SK-N-SH (cell line): Measurements from ENCODE around the gene RAB3IP. TPM values are rescaled to one million over a fixed set of nuclear protein-coding genes. Genes with fewer than 3 reads are reported as not detected.

Source experiments
- CTCF ChIA-PET: fragments of 300-600, 350-600 bp; formaldehyde crosslinking; extraction: SDS; loops from one replicate; lab custom pipeline; 2021; lab: Yijun Ruan, JAX
- POLR2A ChIA-PET: fragments of 350-600 bp; sonication (Branson Sonifier 250); formaldehyde crosslinking; extraction: SDS; loops from one replicate; lab custom pipeline; 2020; ENCODE audit warnings: antibody characterized with exemption, inconsistent platforms; lab: Yijun Ruan, JAX
- DNase-seq: peaks from one replicate; pipeline ENCODE4 v3.0.0; 2012
- H2AFZ ChIP-seq: fragments of 200-600 bp; sonication (generic); 2 replicates; pipeline ENCODE4 v1.8.1; 2016; ENCODE audit warnings: antibody characterized with exemption, mild to moderate bottlenecking, low read depth
- H3F3A ChIP-seq: fragments of 200-600 bp; sonication (generic); replicated peaks from 2 replicates; pipeline ENCODE3; 2016; ENCODE audit warnings: antibody characterized with exemption, mild to moderate bottlenecking; ENCODE audit not compliant: insufficient read depth
- H3K27ac ChIP-seq, 2 experiments: fragments of 200-500 bp in 1 of 2; fragments of 200-600 bp in 1 of 2; sonication (Bioruptor generic) in 1 of 2; sonication (generic), shearing (Covaris generic) in 1 of 2; 2 replicates each; pipeline versions ENCODE4 v1.5.1 to v1.6.1; 2014 to 2016; ENCODE audit warnings: low read depth in 2 of 2, inconsistent platforms in 1 of 2, low read length in 1 of 2, mild to moderate bottlenecking in 1 of 2, mixed read lengths in 1 of 2
- H3K27me3 ChIP-seq: fragments of 200-600 bp; sonication (generic), shearing (Covaris generic); 2 replicates; pipeline ENCODE4 v1.6.1; 2016; ENCODE audit warnings: mixed run types; ENCODE audit not compliant: insufficient read depth
- H3K36me3 ChIP-seq, 2 experiments: fragments of 200-500 bp in 1 of 2; fragments of 200-600 bp in 1 of 2; sonication (Bioruptor generic) in 1 of 2; sonication (generic) in 1 of 2; replicated peaks in 1 of 2; 2 replicates each; pipeline versions ENCODE3 to v1.5.1; 2014 to 2016; ENCODE audit warnings: low read length in 1 of 2, mild to moderate bottlenecking in 1 of 2; ENCODE audit not compliant: insufficient read depth in 2 of 2, control insufficient read depth in 1 of 2
- H3K4me1 ChIP-seq, 2 experiments: fragments of 200-500 bp in 1 of 2; fragments of 200-600 bp in 1 of 2; sonication (Bioruptor generic) in 1 of 2; sonication (generic), shearing (Covaris generic) in 1 of 2; 2 replicates each; pipeline versions ENCODE4 v1.5.1 to v1.6.1; 2014 to 2016; ENCODE audit warnings: low read depth in 1 of 2, low read length in 1 of 2, mixed run types in 1 of 2; ENCODE audit not compliant: insufficient read depth in 2 of 2, control insufficient read depth in 1 of 2
- H3K4me2 ChIP-seq: fragments of 200-600 bp; sonication (generic), shearing (Covaris generic); 2 replicates; pipeline ENCODE4 v1.6.1; 2017; ENCODE audit warnings: mixed run types
- H3K4me3 ChIP-seq, 2 experiments: fragments of 200-500 bp in 1 of 2; fragments of 200-600 bp in 1 of 2; sonication (Bioruptor generic) in 1 of 2; sonication (generic), shearing (Covaris generic) in 1 of 2; 2 replicates each; pipeline versions ENCODE4 v1.5.1 to v1.8.1; 2014 to 2016; ENCODE audit warnings: low read depth in 2 of 2, inconsistent platforms in 1 of 2, low read length in 1 of 2, mild to moderate bottlenecking in 1 of 2, mixed read lengths in 1 of 2, moderate library complexity in 1 of 2
- H3K79me2 ChIP-seq: fragments of 200-600 bp; sonication (generic); 2 replicates; pipeline ENCODE4 v1.8.1; 2017; ENCODE audit warnings: mild to moderate bottlenecking; ENCODE audit not compliant: insufficient read depth
- H3K9ac ChIP-seq: fragments of 200-600 bp; sonication (generic); 2 replicates; pipeline ENCODE4 v1.6.1; 2017; ENCODE audit warnings: mixed run types
- H3K9me2 ChIP-seq: fragments of 200-600 bp; sonication (generic); 2 replicates; pipeline ENCODE4 v1.6.1; 2017; ENCODE audit warnings: mixed run types
- H3K9me3 ChIP-seq: fragments of 200-600 bp; sonication (generic); 2 replicates; pipeline ENCODE4 v1.6.1; 2017; ENCODE audit warnings: mixed run types, mild to moderate bottlenecking, moderate library complexity
- H4K20me1 ChIP-seq: fragments of 200-600 bp; sonication (generic); 2 replicates; pipeline ENCODE4 v1.6.1; 2017; ENCODE audit warnings: mild to moderate bottlenecking, mixed run types; ENCODE audit not compliant: insufficient read depth
- CTCF ChIP-seq: fragments of 200-600 bp; sonication (generic); IDR thresholded peaks from 2 replicates; pipeline ENCODE4 v1.6.1; 2017; ENCODE audit warnings: antibody characterized with exemption, mild to moderate bottlenecking, moderate library complexity
- EP300 ChIP-seq, 2 experiments: IDR thresholded peaks; 2 replicates each; pipeline versions ENCODE4 v1.4.0 to v1.6.1; 2012; ENCODE audit warnings: borderline replicate concordance in 1 of 2, low read depth in 1 of 2, low read length in 1 of 2
- EZH2phosphoT487 ChIP-seq: fragments of 200-600 bp; sonication (generic); IDR thresholded peaks from 2 replicates; pipeline ENCODE4 v1.6.1; 2017; ENCODE audit warnings: low read depth, mixed run types, mild to moderate bottlenecking, antibody characterized with exemption, moderate library complexity, borderline replicate concordance
- FOSL2 ChIP-seq: IDR thresholded peaks from 2 replicates; pipeline ENCODE4 v1.4.0; 2012; ENCODE audit warnings: low read depth, mild to moderate bottlenecking, moderate library complexity, borderline replicate concordance
- FOXM1 ChIP-seq: IDR thresholded peaks from 2 replicates; pipeline ENCODE4 v1.4.0; 2012; ENCODE audit warnings: low read depth, mild to moderate bottlenecking
- GABPA ChIP-seq: IDR thresholded peaks from 2 replicates; pipeline ENCODE4 v1.4.0; 2012; ENCODE audit warnings: low read depth, mild to moderate bottlenecking
- GATA2 ChIP-seq: sonication (generic); formaldehyde crosslinking; IDR thresholded peaks from 2 replicates; pipeline ENCODE4 v1.5.0; 2020; ENCODE audit warnings: mild to moderate bottlenecking, missing genetic modification reagents
- IRF3 ChIP-seq: fragments of 150-350 bp; IDR thresholded peaks from 2 replicates; pipeline ENCODE4 v1.6.1; 2016; ENCODE audit warnings: mild to moderate bottlenecking, low read depth, low read length
- MAX ChIP-seq: IDR thresholded peaks from 2 replicates; pipeline ENCODE4 v1.4.0; 2012; ENCODE audit warnings: low read depth
- MEF2A ChIP-seq: IDR thresholded peaks from 2 replicates; pipeline ENCODE4 v1.4.0; 2012; ENCODE audit warnings: low read depth, borderline replicate concordance
- NRF1 ChIP-seq: IDR thresholded peaks from 2 replicates; pipeline ENCODE4 v1.6.1; 2012; ENCODE audit warnings: low read depth, mild to moderate bottlenecking, low read length
- POLR2AphosphoS5 ChIP-seq: IDR thresholded peaks from 2 replicates; pipeline ENCODE4 v1.6.1; 2012; ENCODE audit warnings: low read depth, low read length
- RAD21 ChIP-seq: IDR thresholded peaks from 2 replicates; pipeline ENCODE4 v1.6.1; 2012; ENCODE audit warnings: mild to moderate bottlenecking, low read length
- RFX5 ChIP-seq: IDR thresholded peaks from 2 replicates; pipeline ENCODE4 v1.6.1; 2012; ENCODE audit warnings: mild to moderate bottlenecking, improper control_type of control experiment, low read length
- RXRA ChIP-seq: IDR thresholded peaks from 2 replicates; pipeline ENCODE4 v1.4.0; 2012; ENCODE audit warnings: low read depth, mild to moderate bottlenecking, borderline replicate concordance
- TAF1 ChIP-seq: IDR thresholded peaks from 2 replicates; pipeline ENCODE4 v1.6.1; 2012; ENCODE audit warnings: low read depth, mild to moderate bottlenecking, low read length, moderate library complexity, borderline replicate concordance
- TCF12 ChIP-seq: IDR thresholded peaks from 2 replicates; pipeline ENCODE4 v1.4.0; 2012
- TEAD4 ChIP-seq: IDR thresholded peaks from 2 replicates; pipeline ENCODE4 v1.4.0; 2012; ENCODE audit warnings: mild to moderate bottlenecking, borderline replicate concordance; ENCODE audit not compliant: insufficient read depth
- ZBTB33 ChIP-seq: IDR thresholded peaks from 2 replicates; pipeline ENCODE4 v1.4.0; 2012; ENCODE audit warnings: low read depth, borderline replicate concordance
- WGBS: methylation state at CpG from one replicate; pipeline ENCODE4 v1.1.6; 2017; ENCODE audit warnings: low lambda C conversion rate; 5-methylcytosine and 5-hydroxymethylcytosine counted together
- polyA plus RNA-seq, 3 experiments: library from polyadenylated mRNA; depleted of rRNA; stranded (reverse); fragments of >200 nt; gene quantifications; 2 replicates each; pipeline ENCODE4 v1.2.3, GENCODE V29; 2012

RAB3IP gene
- polyA plus RNA-seq, 1 of the 3 experiments (the other 2 are of a cell fraction): 5.4 TPM

GRCh38 chr12:69868695-69869094 is 130.0 kb downstream of the RAB3IP start:
- H3K9me3 ChIP-seq: no peaks in the 10 kb centered on the region
- ChIA-PET POLR2A (no interaction called here), CTCF (interaction anchor here (5.0 kb wide), 1 partner anchor 11 kb away, joined by 37 read pairs; no protein-coding TSS in a partner anchor)

GRCh38 chr12:69872804-69873203 is 134.1 kb downstream of the RAB3IP start:
- WGBS: 15% methylated on average over 3 of the region's 3 CpGs
- Histone ChIP-seq H3K9me2 (no peaks in the 10 kb centered on the region), H3K4me2 (no peak overlapping the region), H3K79me2 (no peaks in the 10 kb centered on the region), H3K36me3 (no peaks in the 10 kb centered on the region), H3F3A (no peaks in the 10 kb centered on the region), H3K4me3 (no peak overlapping the region), H4K20me1 (no peaks in the 10 kb centered on the region), H3K27me3 (no peaks in the 10 kb centered on the region), H3K9me3 (no peaks in the 10 kb centered on the region), H3K9ac (no peak overlapping the region), H2AFZ (no peak overlapping the region), H3K27ac (no peak overlapping the region), H3K4me1 (peaks cover 0 to 6% of the 10 kb centered on the region in 2 experiments; a peak in 1 of 4 replicates)
- ChIA-PET POLR2A (no interaction called here), CTCF (interaction anchor here (0.7 to 2.3 kb wide), 3 partner anchors 27 to 704 kb away, joined by 3 to 7 read pairs (median 4); no protein-coding TSS in a partner anchor)
- DNase-seq: no peak
- TF ChIP-seq RAD21 (no peak), CTCF (no peak), MAX (no peak), TEAD4 (no peak), EP300 (IDR thresholded peaks at IDR 0.05; ENCODE audit: borderline replicate concordance in 1 of 2, low read depth in 1 of 2, low read length in 1 of 2) (no peak), ZBTB33 (no peak), TAF1 (no peak), TCF12 (no peak), NRF1 (no peak), FOXM1 (no peak)

More at GRCh38 chr12:69868695-69869094, 130.0 kb downstream of the RAB3IP start:
- Histone ChIP-seq H3K9me2 (no peaks in the 10 kb centered on the region), H4K20me1 (no peaks in the 10 kb centered on the region), H3K4me2 (no peak overlapping the region), H2AFZ (no peak overlapping the region), H3K27me3 (no peaks in the 10 kb centered on the region), H3K27ac (no peak overlapping the region), H3K79me2 (no peaks in the 10 kb centered on the region), H3K4me3 (no peak overlapping the region), H3K36me3 (no peaks in the 10 kb centered on the region), H3K9ac (no peak overlapping the region), H3F3A (no peaks in the 10 kb centered on the region), H3K4me1 (peaks cover 0 to 6% of the 10 kb centered on the region in 2 experiments; a peak in 1 of 4 replicates)
- TF ChIP-seq MEF2A (no peak), IRF3 (no peak), FOSL2 (no peak), TEAD4 (no peak), GABPA (no peak), TCF12 (no peak), POLR2AphosphoS5 (no peak), EZH2phosphoT487 (no peak), RXRA (no peak), GATA2 (CRISPR knock-in tag) (no peak), RFX5 (no peak), TAF1 (no peak)
- no peak for DNase-seq
- WGBS: 82% methylated on average over 9 of the region's 9 CpGs
